ENCODE data around the gene DHFR.

- no peak for TF ChIP-seq CTCF (IDR thresholded peaks at IDR 0.05 in 2 of 3, conservative IDR thresholded peaks at IDR 0.05 in 1 of 3; ENCODE audit: insufficient read depth in 2 of 3, low read depth in 1 of 3, low read length in 3 of 3)
- no peak for TF ChIP-seq ZBTB2 (IDR thresholded peaks at IDR 0.05)
- TF ChIP-seq RBM22 (IDR thresholded peaks at IDR 0.05; ENCODE audit: low read depth, low read length, poor library complexity, severe bottlenecking), result no peak
- no peak for TF ChIP-seq EZH2 (IDR thresholded peaks at IDR 0.05; ENCODE audit: borderline replicate concordance, low read depth, low read length)
- no peak for TF ChIP-seq ELK1 (CRISPR knock-in tag; IDR thresholded peaks at IDR 0.05)
- TF ChIP-seq BCL6 (CRISPR knock-in tag; IDR thresholded peaks at IDR 0.05), result no peak
- TF ChIP-seq RAD21 (CRISPR knock-in tag; conservative IDR thresholded peaks at IDR 0.05 in 1 of 2, IDR thresholded peaks at IDR 0.05 in 1 of 2), result no peak
- no peak for TF ChIP-seq BMI1 (IDR thresholded peaks at IDR 0.05; ENCODE audit: low read length)
- TF ChIP-seq FOXM1 (IDR thresholded peaks at IDR 0.05; ENCODE audit: low read depth), result no peak
- no peak for TF ChIP-seq FOXM1 (CRISPR knock-in tag; IDR thresholded peaks at IDR 0.05; ENCODE audit: low read depth)
Observed at GRCh38 chr5:80653502-80653901, 1.3 kb downstream of the DHFR start.
